ENCODE results near the gene RRP12. TPM values are rescaled to one million over a fixed set of nuclear protein-coding genes. Genes with fewer than 3 reads are reported as not detected.

The RRP12 gene
- total RNA-seq, 2 donors from 2014 or later: 11.5 to 30.4 TPM

- Histone ChIP-seq H3K4me1 (no peaks in the 10 kb centered on the region), H3K9me3 (no peaks in the 10 kb centered on the region), H3K9ac (ENCODE audit: low read depth in 2 of 2, low read length in 2 of 2) (no peak overlapping the region), H3K4me3 (no peak overlapping the region), H3K27me3 (no peaks in the 10 kb centered on the region), H3K36me3 (peaks cover 5% of the 10 kb centered on the region), H3K27ac (no peak overlapping the region)
- DNase-seq: no peak
- intact Hi-C loops (cut with DNase I): no loop called here
- TF ChIP-seq, protein P1, sequence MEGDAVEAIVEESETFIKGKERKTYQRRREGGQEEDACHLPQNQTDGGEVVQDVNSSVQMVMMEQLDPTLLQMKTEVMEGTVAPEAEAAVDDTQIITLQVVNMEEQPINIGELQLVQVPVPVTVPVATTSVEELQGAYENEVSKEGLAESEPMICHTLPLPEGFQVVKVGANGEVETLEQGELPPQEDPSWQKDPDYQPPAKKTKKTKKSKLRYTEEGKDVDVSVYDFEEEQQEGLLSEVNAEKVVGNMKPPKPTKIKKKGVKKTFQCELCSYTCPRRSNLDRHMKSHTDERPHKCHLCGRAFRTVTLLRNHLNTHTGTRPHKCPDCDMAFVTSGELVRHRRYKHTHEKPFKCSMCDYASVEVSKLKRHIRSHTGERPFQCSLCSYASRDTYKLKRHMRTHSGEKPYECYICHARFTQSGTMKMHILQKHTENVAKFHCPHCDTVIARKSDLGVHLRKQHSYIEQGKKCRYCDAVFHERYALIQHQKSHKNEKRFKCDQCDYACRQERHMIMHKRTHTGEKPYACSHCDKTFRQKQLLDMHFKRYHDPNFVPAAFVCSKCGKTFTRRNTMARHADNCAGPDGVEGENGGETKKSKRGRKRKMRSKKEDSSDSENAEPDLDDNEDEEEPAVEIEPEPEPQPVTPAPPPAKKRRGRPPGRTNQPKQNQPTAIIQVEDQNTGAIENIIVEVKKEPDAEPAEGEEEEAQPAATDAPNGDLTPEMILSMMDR (IDR thresholded peaks at IDR 0.05): no peak
Observed at GRCh38 chr10:97393034-97393573, 8.0 kb downstream of the RRP12 start.

- intact Hi-C loops (cut with DNase I): no loop called here
- no peak overlapping the region for H3K9ac ChIP-seq (ENCODE audit: low read depth in 2 of 2, low read length in 2 of 2)
- H3K36me3 ChIP-seq: peaks cover 5% of the 10 kb centered on the region
- no peak overlapping the region for H3K27ac ChIP-seq
- TF ChIP-seq, protein P1 (IDR thresholded peaks at IDR 0.05): no peak
- H3K4me1 ChIP-seq: no peaks in the 10 kb centered on the region
- DNase-seq: no peak
- no peak overlapping the region for H3K4me3 ChIP-seq
- no peaks in the 10 kb centered on the region for H3K9me3 ChIP-seq
- no peaks in the 10 kb centered on the region for H3K27me3 ChIP-seq
Observed at GRCh38 chr10:97390091-97390490, 11.0 kb downstream of the RRP12 start.

DNA sequence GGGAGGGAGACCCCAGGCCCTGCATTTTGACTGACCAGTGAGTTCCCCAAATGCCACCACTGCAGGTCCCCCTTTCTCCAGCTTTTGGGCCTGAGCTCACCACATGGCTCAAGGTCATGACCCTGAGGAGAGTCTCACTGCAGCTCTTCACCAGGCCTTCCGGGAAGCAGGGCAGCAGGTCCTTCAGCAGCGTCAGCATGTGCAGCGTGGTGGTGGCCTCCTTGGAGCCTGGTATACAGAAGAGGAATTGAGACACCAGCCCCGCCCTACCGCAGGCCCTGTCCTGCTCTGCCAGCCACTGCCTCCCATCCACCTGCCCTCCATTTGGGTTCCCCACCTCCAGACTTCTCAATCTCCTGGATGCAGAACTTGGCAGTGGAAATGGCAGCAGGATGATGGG is 13.0 kb downstream of the RRP12 start:
- no peak for DNase-seq
- no peaks in the 10 kb centered on the region for H3K27me3 ChIP-seq
- no peak overlapping the region for H3K27ac ChIP-seq
- no peaks in the 10 kb centered on the region for H3K4me1 ChIP-seq
- TF ChIP-seq, protein P1 (IDR thresholded peaks at IDR 0.05): no peak
- intact Hi-C loops (cut with DNase I): no loop called here
- no peak overlapping the region for H3K4me3 ChIP-seq
- no peaks in the 10 kb centered on the region for H3K9me3 ChIP-seq
- H3K36me3 ChIP-seq: no peaks in the 10 kb centered on the region
- H3K9ac ChIP-seq (ENCODE audit: low read depth in 2 of 2, low read length in 2 of 2): no peak overlapping the region

- H3K36me3 ChIP-seq: no peaks in the 10 kb centered on the region
- H3K9ac ChIP-seq (ENCODE audit: low read depth in 2 of 2, low read length in 2 of 2): no peak overlapping the region
- no peak overlapping the region for H3K4me3 ChIP-seq
- H3K4me1 ChIP-seq: no peaks in the 10 kb centered on the region
- H3K27me3 ChIP-seq: no peaks in the 10 kb centered on the region
- TF ChIP-seq, protein P1 (IDR thresholded peaks at IDR 0.05): no peak
- no peak for DNase-seq
- intact Hi-C loops (cut with DNase I): no loop called here
- H3K27ac ChIP-seq: no peak overlapping the region
- no peaks in the 10 kb centered on the region for H3K9me3 ChIP-seq
Observed at GRCh38 chr10:97385565-97385964, 15.6 kb downstream of the RRP12 start.

- no peaks in the 10 kb centered on the region for H3K27me3 ChIP-seq
- no peak overlapping the region for H3K9ac ChIP-seq (ENCODE audit: low read depth in 2 of 2, low read length in 2 of 2)
- H3K27ac ChIP-seq: no peak overlapping the region
- intact Hi-C loops (cut with DNase I): no loop called here
- TF ChIP-seq, protein P1 (IDR thresholded peaks at IDR 0.05): no peak
- no peak overlapping the region for H3K4me3 ChIP-seq
- no peaks in the 10 kb centered on the region for H3K36me3 ChIP-seq
- H3K4me1 ChIP-seq: no peaks in the 10 kb centered on the region
- no peaks in the 10 kb centered on the region for H3K9me3 ChIP-seq
- DNase-seq: no peak
Observed at GRCh38 chr10:97384641-97385040, 16.5 kb downstream of the RRP12 start.

Measured in colonic mucosa (tissue), 4 donors.